GM21825 (cell line): Measurements from ENCODE around the gene TRO.

Experiments
- ATAC-seq: cut with Tn5 transposase; IDR thresholded peaks from one replicate; pipeline ENCODE4 v1.9.1; 2021; ENCODE audit warnings: mild to moderate bottlenecking, moderate library complexity; ENCODE audit not compliant: unreplicated experiment

The TRO gene, protein sequence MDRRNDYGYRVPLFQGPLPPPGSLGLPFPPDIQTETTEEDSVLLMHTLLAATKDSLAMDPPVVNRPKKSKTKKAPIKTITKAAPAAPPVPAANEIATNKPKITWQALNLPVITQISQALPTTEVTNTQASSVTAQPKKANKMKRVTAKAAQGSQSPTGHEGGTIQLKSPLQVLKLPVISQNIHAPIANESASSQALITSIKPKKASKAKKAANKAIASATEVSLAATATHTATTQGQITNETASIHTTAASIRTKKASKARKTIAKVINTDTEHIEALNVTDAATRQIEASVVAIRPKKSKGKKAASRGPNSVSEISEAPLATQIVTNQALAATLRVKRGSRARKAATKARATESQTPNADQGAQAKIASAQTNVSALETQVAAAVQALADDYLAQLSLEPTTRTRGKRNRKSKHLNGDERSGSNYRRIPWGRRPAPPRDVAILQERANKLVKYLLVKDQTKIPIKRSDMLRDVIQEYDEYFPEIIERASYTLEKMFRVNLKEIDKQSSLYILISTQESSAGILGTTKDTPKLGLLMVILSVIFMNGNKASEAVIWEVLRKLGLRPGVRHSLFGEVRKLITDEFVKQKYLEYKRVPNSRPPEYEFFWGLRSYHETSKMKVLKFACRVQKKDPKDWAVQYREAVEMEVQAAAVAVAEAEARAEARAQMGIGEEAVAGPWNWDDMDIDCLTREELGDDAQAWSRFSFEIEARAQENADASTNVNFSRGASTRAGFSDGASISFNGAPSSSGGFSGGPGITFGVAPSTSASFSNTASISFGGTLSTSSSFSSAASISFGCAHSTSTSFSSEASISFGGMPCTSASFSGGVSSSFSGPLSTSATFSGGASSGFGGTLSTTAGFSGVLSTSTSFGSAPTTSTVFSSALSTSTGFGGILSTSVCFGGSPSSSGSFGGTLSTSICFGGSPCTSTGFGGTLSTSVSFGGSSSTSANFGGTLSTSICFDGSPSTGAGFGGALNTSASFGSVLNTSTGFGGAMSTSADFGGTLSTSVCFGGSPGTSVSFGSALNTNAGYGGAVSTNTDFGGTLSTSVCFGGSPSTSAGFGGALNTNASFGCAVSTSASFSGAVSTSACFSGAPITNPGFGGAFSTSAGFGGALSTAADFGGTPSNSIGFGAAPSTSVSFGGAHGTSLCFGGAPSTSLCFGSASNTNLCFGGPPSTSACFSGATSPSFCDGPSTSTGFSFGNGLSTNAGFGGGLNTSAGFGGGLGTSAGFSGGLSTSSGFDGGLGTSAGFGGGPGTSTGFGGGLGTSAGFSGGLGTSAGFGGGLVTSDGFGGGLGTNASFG (N-terminal part only)

DNA sequence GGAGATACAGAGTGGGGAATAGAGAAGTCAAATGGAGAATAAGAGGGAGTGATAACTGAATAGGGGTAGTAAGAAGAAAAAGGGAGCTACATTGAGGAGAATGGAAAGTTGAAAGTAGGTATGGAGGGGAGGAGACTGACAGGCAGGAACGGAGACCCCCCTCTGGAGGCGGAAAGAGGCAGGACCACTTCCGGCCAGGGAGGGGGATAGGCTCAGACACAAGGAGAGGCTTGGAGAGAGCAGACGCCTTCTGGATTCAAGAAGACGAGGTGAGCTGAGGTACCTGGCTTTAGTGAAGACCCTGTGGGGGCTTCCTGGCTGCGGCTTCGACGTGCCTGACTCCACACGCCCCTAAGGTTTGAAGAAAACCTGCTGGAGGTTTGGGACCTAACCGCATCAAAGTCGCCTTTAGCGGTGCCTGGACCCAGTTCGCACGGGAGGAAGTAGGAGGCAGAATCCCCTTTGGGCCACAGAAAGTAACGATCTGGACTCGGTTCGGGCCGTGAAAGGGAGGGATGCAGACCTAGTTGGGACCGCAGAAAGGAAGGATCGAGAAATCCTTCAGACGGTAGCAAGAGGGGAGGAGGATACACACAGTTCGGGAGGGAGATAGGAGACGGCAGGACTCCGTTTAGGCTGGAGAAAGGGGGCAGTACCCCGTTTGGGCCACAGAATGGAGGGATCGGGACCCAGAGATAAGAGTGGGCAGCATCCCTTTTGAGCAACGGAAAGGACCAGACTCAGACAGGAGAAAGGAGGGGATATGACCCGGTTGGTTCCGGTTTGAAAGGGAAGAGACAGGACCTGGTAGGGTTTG lies at the start of gene TRO:
Gene TRO, plus strand, starts transcription at position 215 of the 817 bp plus-strand sequence. CDS start 1,423 bp downstream, outside the sequence.
- no peak for ATAC-seq

DNA sequence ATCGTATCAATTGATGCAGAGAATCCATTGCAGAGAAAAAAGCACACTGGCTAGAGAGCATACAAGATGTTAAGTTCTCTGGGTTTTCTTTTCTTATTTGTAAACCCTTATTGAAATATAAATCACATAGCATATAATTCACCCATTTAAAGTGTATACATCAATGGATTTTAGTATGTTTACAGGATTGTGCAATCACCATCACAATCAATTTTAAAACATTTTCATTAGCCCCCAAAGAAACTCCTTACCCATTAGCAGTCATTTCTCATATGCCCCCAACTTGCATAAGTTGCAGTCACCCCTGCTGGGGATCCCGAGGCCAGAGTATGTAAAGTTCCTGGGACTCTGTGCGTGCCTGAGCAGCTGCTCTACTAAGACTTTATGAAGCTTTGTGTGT lies 34.9 kb upstream of the TRO start:
- ATAC-seq, result no peak

DNA sequence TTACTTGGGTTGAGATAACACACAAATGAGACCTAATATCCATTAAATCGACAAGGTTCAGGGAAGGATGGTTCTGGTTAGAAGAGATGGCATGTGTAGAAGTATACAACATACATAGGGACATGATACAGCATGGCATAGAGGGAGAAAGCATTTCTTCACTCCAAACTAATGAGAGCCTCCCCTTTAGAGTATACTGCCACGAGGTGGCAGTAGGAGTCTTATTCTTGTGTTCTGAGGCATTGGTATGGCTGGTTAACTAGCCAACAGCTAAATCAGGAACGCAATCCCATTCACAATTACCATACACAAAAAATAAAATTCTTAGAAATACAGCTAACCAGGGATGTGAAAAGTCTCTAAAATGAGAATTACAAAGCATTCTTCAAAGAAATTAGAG lies 29.1 kb upstream of the TRO start:
- ATAC-seq, result no peak

DNA sequence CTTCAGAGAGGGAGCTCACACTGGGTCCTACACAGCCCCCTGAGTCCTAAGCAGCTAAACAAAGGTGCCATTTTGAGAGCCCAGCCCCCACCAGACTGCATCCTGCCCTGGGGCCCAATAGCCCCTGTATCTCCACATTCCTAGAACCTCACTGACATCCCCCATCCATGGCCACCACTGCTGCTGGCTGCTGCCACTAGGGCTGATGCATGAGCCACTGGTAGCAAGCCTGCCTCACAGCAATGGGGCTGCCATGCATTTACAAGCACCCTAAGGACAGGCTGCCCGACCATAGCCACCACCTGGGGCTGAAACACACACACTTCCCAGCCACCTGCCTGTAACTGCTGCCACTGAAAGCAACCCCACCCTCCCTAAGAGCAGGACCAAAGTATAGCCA lies 26.5 kb upstream of the TRO start:
- ATAC-seq, result no peak

DNA sequence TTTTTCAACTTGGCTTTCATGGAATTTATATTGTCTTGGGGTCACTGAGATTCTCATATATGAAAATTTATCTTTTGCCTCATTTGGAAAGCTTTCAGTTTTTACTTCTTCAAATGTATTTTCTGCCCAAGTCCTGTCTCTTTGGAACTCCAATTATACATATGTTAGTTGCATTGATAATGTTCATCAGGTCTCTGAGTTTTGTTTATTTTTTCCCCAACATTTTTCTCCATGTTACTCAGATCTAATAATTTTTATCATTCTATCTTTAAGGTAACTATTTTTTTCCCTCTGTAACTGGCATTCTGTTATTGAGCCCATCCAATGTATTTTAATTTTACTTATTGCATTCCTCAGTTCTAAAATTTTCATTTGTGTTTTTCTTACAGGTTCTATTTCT lies 10.7 kb upstream of the TRO start:
- no peak for ATAC-seq

DNA sequence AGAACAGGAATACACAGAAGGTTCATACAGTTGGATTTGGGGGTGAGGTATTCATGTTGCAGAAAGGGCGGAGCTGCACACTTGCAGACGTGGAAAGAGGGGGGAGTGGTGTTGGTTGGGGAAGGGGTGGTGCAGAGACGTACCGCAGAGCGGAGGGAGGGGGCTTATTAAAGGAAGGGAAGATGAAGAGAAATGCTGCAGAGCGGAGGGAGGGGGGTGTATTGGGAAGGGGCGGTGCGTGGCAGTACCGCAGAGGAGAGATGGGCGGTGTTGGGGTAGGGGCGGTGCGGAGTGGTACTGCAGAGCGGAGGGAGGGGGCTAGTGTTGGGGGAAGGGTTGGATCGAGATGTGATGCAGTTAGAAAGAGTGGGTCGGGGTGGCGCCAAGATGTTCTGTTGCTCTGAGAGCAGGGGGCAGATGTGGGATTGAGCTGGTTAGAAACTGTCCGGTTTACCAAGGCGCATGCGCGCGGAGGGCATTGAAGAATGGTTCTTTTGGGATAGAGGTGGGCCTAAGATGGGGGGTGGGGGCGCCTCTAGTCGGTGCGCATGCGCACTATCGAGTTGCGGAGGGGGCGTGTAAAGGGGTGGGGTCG lies 900 bp downstream of the TRO start:
- ATAC-seq, result no peak

DNA sequence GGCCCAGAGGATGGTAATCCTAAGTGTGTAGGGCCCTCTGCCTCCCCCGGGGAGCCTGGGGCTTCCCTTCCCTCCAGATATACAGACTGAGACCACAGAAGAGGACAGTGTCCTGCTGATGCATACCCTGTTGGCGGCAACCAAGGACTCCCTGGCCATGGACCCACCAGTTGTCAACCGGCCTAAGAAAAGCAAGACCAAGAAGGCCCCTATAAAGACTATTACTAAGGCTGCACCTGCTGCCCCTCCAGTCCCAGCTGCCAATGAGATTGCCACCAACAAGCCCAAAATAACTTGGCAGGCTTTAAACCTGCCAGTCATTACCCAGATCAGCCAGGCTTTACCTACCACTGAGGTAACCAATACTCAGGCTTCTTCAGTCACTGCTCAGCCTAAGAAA lies 1.9 kb downstream of the TRO start:
- ATAC-seq, result no peak

DNA sequence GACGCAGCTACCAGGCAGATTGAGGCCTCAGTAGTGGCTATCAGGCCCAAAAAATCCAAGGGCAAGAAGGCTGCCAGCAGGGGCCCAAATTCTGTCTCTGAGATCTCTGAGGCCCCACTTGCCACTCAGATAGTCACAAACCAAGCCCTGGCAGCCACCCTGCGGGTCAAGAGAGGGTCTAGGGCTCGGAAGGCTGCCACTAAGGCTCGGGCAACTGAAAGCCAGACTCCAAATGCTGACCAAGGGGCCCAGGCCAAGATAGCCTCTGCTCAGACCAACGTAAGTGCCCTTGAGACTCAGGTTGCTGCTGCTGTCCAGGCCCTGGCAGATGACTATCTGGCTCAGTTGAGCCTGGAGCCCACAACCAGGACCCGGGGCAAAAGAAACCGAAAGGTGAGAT lies 2.8 kb downstream of the TRO start:
- ATAC-seq, result no peak

DNA sequence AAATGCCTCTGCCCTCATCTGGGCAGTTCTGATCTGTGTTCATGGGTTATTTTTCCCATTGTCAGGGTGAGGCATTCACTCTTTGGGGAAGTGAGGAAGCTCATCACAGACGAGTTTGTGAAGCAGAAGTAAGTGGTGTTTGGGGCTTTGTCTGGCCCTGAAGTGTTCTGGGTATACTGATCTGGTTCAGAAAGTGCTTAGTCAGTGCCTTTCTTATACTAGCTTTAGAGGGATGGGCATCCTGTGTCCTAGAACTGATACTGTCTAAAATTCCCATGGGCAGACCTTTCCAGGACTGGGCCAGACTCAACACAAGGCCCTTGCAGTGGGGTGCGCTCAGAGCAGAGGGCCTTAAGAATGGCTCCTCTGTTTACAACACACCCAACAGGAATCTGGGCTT lies 6.4 kb downstream of the TRO start:
- ATAC-seq, result no peak

DNA sequence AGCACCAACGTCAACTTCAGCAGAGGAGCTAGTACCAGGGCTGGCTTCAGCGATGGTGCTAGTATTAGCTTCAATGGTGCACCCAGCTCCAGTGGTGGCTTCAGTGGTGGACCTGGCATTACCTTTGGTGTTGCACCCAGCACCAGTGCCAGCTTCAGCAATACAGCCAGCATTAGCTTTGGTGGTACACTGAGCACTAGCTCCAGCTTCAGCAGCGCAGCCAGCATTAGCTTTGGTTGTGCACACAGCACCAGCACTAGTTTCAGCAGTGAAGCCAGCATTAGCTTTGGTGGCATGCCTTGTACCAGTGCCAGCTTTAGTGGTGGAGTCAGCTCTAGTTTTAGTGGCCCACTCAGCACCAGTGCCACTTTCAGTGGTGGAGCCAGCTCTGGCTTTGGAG lies 8.3 kb downstream of the TRO start:
- no peak for ATAC-seq

DNA sequence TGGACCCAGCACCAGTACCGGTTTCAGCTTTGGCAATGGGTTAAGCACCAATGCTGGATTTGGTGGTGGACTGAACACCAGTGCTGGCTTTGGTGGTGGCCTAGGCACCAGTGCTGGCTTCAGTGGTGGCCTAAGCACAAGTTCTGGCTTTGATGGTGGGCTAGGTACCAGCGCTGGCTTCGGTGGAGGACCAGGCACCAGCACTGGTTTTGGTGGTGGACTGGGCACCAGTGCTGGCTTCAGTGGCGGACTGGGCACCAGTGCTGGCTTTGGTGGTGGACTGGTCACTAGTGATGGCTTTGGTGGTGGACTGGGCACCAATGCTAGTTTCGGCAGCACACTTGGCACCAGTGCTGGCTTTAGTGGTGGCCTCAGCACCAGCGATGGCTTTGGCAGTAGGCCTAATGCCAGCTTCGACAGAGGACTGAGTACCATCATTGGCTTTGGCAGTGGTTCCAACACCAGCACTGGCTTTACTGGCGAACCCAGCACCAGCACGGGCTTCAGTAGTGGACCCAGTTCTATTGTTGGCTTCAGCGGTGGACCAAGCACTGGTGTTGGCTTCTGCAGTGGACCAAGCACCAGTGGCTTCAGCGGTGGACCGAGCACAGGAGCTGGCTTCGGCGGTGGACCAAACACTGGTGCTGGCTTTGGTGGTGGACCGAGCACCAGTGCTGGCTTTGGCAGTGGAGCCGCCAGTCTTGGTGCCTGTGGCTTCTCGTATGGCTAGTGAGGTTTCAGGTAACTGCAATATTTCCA lies 9.8 kb downstream of the TRO start:
- ATAC-seq, result no peak

DNA sequence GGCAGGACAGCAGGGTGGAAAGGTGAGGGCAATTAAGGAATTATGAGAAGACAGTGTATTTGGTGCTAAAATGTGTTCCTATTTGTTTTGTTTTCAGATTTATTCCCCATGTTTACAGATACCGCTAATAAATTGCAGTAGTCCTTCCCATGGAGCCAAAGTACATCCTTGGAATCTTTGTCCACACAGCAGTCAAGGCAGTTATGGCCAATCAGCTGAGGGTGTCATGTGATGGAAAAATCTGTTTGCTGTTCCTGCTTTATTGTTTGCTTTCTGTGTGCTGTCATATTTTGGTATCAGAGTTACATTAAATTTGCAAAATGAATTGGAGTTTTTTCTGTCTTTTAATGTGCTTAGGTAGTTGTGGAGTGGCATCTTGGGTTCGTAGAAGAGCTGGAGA lies 10.5 kb downstream of the TRO start:
- no peak for ATAC-seq

DNA sequence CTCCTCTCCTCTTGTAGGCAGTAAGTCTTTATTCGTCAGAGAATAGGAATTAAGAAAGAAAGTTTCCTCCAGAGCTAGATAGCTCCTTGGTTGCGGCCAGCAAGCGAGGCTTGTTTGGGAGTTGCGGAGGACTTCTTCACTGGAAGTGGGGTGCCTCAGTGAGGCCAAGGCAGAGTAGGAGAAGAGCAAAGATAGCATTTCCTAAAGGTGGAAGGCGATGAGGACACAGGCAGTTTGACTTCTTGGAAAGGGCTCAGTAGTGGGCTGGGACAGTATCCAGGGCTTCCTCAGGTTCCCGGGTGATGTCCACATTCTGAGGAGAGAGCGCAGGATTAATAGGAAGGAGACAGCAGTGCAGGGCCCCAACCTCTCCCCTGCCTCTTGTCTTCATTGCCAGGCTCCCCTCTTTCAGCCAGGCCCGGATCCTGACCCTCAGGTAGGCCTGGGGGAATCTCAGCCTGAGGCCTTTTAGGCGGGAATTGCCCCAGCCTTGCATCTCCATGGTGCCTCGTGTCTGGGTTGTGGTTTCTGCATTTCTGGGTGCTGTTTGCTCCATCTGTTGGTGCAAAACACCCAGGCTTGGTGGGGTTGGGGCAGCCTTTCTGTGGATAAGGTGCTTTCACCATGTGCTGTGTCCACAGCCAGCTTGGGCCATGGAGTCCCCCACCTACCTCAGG lies 12.7 kb downstream of the TRO start:
- no peak for ATAC-seq

DNA sequence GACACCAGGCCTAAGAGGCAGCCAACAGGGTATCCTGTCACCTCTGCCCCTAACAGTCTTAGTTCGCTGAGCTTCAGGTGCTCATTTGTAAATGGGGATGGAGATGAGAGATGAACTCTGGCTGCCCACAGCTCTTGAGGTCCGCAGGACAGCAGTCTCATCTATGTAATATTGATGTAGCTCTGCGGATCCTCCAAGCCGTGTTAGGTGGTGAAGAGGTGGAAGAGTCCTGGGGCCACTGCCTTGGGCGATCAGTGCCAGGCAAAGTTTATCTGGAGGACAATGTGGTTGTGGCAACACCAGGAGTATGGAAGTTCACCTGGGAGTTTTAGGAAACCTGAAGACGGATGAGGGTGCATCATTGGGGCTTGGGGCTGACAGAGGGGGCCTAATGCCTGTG lies 13.4 kb downstream of the TRO start:
- no peak for ATAC-seq

DNA sequence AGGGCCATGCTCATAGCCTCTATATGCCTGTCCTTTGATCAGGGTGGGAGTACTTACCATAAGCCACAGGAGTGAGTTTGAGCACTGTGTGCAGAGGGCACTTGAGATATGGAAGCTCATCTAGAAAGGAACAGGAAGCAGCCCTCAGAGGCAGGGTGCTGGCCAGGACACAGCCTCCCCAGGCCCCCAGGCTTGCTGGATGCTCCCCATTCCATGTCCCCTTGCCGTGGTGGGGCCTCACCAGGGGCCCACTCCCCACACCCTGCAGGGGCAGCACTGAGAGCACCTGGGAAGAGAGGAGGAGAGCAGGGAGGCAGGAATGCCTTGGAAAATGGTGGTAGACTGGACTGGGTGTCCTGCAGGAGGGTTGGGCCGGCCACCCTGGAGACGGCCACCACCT lies 14.3 kb downstream of the TRO start:
- ATAC-seq, result no peak

DNA sequence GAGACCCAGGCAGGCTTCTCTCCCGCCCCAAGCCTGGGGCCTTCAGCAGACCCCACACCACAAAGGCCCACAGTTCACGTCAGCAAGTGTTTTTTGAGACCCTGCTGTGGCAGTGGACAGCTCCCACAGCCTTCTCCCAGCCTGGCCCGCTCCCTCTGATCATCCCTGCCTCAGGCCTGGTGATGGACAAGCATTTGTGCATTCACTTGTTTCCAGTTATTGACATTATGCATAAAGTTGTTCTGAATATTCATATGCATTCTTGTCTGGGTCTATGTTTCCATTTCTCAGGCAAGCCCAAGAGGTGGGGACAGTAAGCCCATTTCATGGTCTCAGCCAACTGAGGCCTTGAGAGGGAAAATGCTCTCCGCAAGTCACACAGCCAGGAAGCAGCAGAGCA lies 14.7 kb downstream of the TRO start:
- ATAC-seq, result no peak

DNA sequence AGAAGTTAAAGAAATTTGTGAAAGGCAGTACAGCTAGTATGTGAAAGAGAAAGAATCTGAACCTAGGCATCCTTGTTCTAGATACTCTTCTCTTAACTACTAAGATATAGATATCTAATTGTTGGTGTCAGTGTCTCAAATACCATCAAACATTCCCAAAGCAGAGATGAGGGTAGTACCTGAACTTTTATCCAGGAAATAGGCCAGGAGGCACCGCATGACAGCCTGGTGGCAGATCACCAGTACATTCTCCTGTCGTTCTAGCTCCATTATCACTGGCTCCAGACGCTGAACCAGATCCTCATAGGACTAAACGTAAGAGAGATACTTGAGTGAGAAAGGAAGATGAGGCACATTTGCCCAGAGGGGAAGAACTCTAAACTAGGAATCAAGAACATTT lies 16.8 kb downstream of the TRO start:
- no peak for ATAC-seq

DNA sequence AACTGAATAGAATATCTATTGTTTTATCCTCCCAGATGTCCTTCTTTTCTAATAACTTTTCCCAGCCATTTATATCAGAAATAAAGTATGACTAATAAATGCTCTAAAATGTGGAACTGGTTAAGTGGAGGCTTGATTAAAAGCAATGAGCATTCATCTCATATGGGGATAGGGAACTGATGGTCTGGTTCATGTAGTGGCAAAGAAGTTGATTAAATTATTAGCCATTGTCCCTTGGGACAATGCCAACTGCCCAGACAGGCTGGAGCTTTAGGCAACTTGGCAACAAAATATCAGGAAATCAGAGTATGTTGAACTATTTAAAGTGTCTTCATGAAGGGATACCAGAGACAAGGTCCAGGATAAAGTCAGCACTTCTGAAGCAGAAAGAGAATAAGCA lies 24.2 kb downstream of the TRO start:
- ATAC-seq, result no peak

DNA sequence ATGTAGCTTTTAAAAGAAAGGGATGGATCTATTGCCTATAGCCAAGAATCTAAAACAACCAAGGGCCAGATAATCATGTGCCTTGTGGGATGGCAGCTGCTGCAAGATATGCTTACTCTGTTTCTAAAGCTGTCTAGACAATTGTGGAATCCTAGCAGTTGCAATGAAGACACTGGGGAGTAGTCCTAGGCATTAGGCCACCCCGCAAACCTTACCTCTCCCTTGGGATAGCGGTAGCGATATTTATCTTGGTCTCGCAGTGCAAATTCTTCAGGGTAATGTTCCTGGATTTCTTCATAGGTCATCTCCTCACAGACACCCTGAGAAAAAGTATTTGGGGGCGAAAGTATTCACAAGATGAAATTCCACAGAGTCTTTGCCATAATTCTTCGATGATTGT lies 24.6 kb downstream of the TRO start:
- ATAC-seq, result no peak
